Activated T-cell treated with anti-CD3 and anti-CD28 coated beads for 4 hours (primary cell): ENCODE measurements around the gene SKIL.

Source experiments
- DNase-seq: peaks from one replicate; pipeline ENCODE4 v3.0.0-alpha.2; 2020

The SKIL gene

DNA sequence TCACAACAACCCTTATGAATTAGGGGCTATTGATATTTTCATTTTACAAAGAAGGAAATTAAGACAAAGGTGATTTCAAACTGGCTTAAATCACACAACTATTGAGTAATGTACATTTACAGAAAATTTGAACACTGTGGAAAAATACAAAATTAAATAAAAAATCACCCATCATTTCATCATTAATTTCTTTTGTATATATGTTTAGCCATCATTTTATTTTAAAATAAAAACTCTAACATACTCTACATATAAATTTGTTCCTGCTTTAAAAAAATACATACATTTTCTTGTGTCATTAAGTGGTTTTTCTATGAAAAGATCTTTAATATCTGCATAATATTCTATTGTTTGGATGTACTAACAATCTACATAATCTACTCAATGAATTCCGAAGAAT is 81.3 kb downstream of the SKIL start:
- DNase-seq, result no peak

DNA sequence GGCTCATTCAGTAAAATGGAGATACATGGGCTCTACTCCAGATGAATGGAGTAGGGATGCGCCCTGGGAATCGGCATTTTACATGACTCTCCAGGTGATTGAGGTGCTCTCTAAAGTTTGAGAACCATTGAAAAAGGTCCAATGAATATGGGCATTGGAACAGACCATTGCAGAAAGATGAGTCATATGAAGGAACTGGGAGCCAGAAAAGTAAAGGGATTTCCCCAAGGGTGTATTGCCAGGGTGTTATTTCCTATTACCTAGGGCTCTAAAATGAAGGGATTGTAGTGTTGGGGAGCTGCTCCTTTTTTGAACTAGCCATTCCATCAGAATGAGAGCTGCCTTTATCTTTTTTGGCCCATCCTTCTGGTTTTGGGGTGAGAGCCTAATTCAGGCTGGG is 82.8 kb downstream of the SKIL start:
- no peak for DNase-seq

DNA sequence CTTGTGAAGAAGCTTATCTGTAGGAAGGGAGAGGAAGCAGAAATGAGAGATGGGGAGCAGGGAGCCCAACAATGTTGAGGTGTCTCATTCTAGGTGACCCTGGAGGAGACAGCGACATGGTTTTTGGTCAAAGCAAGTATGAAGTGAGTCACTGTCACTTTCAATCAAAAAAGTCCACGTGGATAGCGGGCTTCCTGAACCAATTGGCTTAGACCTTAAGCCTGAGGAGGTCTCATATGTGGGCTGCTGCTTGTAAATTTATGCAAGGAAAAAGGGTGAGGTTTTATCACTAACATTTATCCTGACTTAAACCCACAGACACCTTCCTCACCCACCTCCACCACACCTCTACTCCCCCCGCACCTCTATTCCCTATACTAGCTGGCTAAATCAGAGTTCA is 83.9 kb downstream of the SKIL start:
- DNase-seq, result no peak

DNA sequence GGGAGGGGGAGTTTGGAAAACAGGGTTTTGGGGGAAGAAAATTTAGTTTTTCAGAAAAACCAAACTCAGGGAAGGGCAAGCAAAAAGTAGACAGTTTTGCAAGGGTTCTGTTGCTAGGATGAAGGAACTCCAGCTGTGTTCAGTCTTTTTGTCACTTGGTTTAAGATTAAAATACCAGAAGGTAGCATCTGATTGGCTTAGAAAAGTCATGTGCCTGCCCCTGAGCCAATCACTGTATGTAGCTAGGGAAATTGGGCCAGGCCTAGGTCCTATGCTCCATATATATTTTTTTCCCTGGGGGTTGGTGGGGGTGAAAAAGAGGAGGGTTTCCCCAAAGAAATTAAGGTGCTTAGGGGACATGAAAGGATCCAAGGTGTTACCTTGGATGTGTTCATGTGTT is 85.4 kb downstream of the SKIL start:
- no peak for DNase-seq

DNA sequence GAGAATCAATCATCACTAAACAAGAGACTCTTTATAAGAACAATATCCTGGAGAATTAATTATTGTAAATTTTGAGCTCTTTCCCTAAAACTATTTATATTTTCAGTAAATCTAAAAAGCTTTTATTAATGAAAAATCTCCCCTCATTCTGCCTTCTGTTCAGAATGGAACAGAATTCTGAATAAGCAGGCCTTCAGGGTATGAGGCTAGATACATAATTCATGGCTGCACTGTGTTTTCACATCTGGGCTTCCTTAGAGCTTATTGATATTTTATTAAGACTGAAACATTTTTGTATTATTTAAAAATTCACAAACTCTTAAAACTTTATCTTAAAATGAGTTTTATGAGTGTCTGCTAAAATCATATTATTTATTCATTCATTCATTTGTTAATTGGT is 85.9 kb downstream of the SKIL start:
- no peak for DNase-seq
